T-helper 1 cell treated with Interleukin-12 subunit alpha and Interleukin-12 subunit beta and Interleukin-4 antibody, amounts not matched to agents 30 μg/mL and 1 μg/mL, for 36 hours (primary cell): Measurements from ENCODE around the gene LRFN5.
A peak's percentile ranks its signal among the peaks of the same experiment; 100 is the strongest.
"Not testable (repeated sequence)": the region's sequence is repeated elsewhere in the genome, so short reads cannot be mapped to it uniquely, and the experiment has no call there.

ENCODE experiments used
- H3K27ac Mint-ChIP-seq: one replicate; pipeline ENCODE4 v1.8.0; 2021; ENCODE audit warnings: mild to moderate bottlenecking, mixed read lengths
- H3K27me3 Mint-ChIP-seq: one replicate; pipeline ENCODE4 v1.8.0; 2021; ENCODE audit warnings: low read depth, mixed read lengths
- H3K36me3 Mint-ChIP-seq: one replicate; pipeline ENCODE4 v1.8.0; 2021; ENCODE audit warnings: low read depth, mixed read lengths
- H3K4me1 Mint-ChIP-seq: one replicate; pipeline ENCODE4 v1.8.0; 2021; ENCODE audit warnings: low read depth, mixed read lengths
- H3K4me3 Mint-ChIP-seq: one replicate; pipeline ENCODE4 v1.8.0; 2021; ENCODE audit warnings: mild to moderate bottlenecking, moderate library complexity, mixed read lengths
- H3K9me3 Mint-ChIP-seq: one replicate; pipeline ENCODE4 v1.8.0; 2021; ENCODE audit warnings: mixed read lengths

The LRFN5 gene

DNA sequence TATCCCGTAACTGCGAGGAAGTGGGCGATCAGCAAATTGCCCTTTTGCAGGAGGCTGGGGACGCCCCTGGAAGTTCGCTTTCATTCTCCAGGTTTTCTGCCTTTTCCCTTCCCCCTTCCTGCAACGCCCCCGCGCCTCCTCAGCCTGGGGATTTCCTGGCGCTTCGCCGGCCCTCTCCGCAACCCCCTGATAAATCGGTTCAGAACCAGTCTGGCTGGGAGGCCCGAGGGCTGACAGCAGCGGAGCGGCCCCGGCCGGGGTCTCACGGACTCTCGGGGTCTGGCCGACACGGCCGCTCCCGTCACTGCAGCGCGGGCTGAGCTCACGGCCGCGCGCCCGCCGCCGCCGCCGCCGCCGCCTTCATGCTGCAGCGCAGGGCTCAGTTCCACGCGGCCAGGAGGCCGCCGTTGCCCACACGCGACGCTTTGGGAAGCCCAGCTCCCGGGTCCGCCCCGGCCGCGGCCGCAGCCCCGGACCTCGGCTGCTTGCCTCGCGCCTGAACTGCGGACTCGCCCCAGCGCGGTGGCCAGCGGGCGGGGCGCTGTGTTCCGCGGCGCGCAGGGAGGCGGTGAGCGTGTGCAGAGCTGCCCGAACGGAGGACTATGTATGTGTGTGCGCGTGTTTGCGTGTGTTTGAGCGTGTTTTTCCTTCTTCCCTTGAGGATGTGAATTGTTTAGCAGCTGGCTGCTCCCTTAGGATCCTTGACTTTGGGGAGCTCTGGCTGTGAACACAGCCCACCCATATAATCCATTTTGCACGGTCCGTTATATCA is at the start of gene LRFN5:
Gene LRFN5 (plus strand): TSS at position 345 of the 772 bp plus-strand sequence.
- H3K4me3 Mint-ChIP-seq = peak within 1 kb of the TSS; percentile 43
- peaks cover 8% of the 10 kb centered on the region for H3K4me1 Mint-ChIP-seq
- no peak within 1 kb of the TSS for H3K27ac Mint-ChIP-seq
- H3K27me3 Mint-ChIP-seq = peaks cover 74% of the 10 kb centered on the region
- H3K36me3 Mint-ChIP-seq = peaks cover 2% of the 10 kb centered on the region
- no peaks in the 10 kb centered on the region for H3K9me3 Mint-ChIP-seq

DNA sequence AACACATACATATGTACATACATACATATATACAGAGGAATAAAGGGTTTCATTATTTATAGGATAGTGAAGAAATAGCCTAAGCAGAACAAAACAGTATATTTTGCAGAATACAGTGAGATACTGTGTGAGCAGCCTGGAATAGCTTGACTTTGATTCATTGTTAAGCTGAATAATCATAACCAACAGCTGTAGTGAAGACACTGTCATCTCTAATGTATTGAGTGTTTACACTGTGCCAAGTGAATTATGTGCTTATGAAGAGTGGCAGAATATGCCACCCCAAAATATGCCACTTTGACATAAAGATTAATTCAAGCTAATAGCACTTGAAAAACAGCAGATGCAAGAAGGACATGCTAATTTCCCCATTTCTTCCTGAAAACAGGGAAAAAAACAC is 48.2 kb upstream of the LRFN5 start:
- no peak overlapping the region for H3K27ac Mint-ChIP-seq
- no peak overlapping the region for H3K4me3 Mint-ChIP-seq
- H3K9me3 Mint-ChIP-seq = no peaks in the 10 kb centered on the region
- no peaks in the 10 kb centered on the region for H3K27me3 Mint-ChIP-seq
- no peaks in the 10 kb centered on the region for H3K36me3 Mint-ChIP-seq
- no peaks in the 10 kb centered on the region for H3K4me1 Mint-ChIP-seq

DNA sequence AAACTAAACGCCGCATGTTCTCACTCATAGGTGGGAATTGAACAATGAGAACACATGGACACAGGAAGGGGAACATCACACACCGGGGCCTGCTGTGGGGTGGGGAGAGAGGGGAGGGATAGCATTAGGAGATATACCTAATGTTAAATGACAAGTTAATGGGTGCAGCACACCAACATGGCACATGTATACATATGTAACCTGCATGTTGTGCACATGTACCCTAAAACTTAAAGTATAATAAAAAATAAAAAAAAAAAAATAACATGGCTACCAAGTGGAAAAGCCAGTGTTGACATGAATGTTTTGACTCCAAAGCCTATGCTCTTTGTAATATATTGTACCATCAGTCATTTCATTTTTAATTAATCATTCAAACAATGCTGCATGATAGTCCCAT is 39.8 kb upstream of the LRFN5 start:
- not testable (repeated sequence) for H3K36me3 Mint-ChIP-seq, H3K4me1 Mint-ChIP-seq, H3K4me3 Mint-ChIP-seq, H3K27me3 Mint-ChIP-seq, H3K27ac Mint-ChIP-seq, H3K9me3 Mint-ChIP-seq

DNA sequence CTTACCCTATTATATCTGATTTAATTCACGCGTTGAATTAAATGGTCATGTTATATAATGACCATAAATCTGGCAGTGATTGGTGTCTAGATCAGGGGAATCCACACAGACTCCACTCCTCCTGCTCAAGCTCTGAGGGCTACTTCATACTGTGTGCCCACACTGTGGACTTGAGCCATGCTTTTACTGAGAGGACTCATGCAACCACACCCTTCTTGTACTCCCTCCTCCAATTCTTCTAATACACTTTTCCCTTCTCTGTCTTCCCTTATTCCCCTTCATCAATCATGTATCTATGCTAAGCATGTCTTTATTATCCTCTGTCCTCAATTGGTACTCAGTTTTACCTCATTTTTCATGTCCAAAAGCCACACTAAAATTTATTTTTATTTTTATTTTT is 37.7 kb upstream of the LRFN5 start:
- Mint-ChIP-seq H3K36me3 (no peaks in the 10 kb centered on the region), H3K9me3 (peaks cover 5% of the 10 kb centered on the region), H3K27ac (no peak overlapping the region), H3K4me3 (no peak overlapping the region), H3K4me1 (no peaks in the 10 kb centered on the region), H3K27me3 (no peaks in the 10 kb centered on the region)

DNA sequence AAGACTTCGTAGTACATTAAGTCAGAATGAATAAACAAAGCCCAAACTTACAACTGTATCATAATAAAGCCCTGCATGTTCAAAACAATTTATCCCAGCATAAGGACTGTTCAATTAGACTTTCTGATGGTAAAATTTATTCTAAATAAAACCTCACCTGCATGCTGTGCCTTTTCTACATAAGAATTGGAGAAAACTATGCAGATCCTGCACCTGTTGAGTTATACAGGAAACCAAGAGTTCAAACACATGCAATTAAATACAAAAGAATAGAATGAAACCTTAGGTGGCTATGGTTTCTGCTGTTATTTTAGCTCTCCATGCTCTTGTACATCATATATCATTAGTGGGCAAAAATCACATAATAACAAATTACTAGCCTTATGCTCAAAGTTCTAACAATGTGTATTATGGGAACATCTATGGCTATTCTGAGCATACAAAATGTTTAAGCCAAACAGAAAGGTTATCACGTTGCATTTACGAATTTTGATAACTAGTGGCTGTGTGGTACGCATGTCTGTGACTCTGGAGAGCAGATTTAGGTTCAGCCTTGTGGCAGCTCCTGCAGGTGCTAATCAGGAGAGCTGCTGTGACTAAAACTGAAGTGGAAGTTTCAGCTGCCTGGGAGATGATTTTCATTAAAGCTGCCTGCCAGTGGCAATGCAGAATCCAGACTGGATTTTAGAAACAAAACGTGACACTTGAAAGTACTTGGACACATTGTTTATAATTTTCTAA is 36.1 kb upstream of the LRFN5 start:
- Mint-ChIP-seq H3K4me3 (no peak overlapping the region), H3K4me1 (no peaks in the 10 kb centered on the region), H3K27me3 (no peaks in the 10 kb centered on the region), H3K27ac (no peak overlapping the region), H3K36me3 (no peaks in the 10 kb centered on the region), H3K9me3 (peaks cover 9% of the 10 kb centered on the region)

DNA sequence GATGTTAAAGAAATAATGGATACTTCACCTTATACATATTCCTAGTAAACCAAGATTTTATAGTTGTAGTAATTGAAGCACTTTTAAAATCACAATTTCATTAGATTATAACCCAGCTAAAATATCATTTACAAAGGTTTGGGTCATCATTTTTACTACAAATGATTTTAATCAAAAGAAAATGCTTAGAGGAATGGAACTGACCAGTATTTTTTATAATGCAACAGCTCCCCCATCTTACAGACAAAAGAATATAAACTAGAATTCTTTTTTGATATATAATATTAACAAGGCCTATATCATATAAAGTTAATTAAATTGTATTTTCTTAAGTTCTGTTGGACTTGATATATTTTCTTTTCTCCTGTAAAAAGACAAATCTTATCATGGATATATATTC is 20.4 kb upstream of the LRFN5 start:
- Mint-ChIP-seq H3K27ac (no peak overlapping the region), H3K4me1 (no peaks in the 10 kb centered on the region), H3K27me3 (no peaks in the 10 kb centered on the region), H3K9me3 (no peaks in the 10 kb centered on the region), H3K4me3 (no peak overlapping the region), H3K36me3 (no peaks in the 10 kb centered on the region)

DNA sequence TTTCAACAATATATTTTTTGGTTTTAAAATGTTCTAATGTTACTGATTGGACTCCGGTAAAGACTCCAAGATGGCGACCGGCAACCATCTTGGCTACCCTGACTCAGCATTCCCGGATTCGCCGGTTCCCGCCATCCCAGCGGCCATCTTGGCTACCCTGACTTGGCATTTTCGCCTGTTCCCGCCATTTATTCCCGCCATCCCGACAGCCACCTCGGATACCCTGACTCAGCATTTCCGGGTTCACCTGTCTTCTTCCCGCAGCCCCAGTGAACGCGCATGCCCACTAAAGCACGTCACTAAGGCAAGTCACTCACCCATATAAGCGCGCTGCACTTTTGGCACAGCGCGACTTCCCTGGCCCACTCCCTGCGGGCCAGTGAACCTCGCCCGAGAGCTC is 9.0 kb upstream of the LRFN5 start:
- Mint-ChIP-seq H3K9me3 (no peaks in the 10 kb centered on the region), H3K4me3 (no peak overlapping the region), H3K27ac (no peak overlapping the region), H3K27me3 (no peaks in the 10 kb centered on the region), H3K4me1 (no peaks in the 10 kb centered on the region), H3K36me3 (no peaks in the 10 kb centered on the region)

DNA sequence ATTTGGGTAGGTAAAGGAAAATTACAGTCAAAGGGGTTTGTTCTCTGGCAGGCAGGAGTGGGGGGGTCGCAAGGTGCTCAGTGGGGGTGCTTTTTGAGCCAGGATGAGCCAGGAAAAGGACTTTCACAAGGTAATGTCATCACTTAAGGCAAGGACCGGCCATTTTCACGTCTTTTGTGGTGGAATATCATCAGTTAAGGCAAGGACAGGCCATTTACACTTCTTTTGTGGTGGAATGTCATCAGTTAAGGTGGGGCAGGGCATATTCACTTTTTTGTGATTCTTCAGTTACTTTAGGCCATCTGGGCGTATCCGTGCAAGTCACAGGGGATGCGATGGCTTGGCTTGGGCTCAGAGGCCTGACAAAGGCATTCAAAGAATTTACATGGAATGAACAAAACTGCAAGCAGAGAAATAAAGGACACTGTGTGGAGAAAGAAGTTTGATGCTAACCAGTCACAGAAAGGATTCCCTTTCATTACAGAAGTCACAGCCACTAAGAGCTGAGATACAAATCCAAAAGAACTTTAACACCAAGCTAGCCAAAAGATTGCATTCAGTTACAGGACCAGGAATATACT is 6.8 kb upstream of the LRFN5 start:
- not testable (repeated sequence) for H3K9me3 Mint-ChIP-seq, H3K27me3 Mint-ChIP-seq, H3K27ac Mint-ChIP-seq, H3K4me3 Mint-ChIP-seq, H3K4me1 Mint-ChIP-seq, H3K36me3 Mint-ChIP-seq

DNA sequence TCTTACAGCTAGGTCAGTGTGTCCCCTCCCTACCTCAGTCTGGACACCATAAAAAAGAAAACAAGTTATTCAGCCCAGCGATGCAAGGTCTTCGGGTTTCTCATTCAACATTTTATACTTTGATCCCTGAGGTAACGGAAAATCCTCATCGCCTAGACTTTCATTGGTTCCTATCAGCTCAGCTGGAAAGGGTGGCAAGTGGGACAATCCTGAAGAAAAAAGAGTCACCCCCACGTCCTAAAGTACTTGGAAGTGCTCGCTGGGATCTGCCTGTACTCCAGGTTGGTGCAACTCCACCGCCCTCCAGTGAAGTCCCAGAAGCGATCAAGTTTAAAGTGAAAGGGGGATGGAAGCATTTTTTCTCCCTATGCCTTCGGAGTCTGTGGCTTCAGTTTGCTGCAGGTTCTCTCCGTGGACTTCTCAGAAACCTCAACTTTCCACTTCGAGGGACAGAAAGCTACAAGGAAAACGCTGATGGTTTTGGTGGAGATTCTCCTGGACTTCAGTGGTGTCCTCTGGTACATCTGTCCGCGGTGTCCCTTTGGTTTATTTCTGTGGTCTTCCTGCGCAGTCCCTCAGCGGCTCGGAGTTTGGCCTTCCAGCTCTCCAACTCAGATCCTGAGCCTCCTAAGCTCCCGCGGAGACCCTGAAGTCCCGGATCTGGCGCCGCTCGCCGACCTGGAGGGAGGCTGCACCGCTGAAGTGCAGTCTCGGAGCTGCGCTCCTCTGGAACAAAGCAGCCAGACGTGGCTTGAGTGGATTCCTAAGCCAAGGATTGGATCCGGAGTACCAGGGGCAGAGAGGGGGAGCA is 1.8 kb upstream of the LRFN5 start:
- Mint-ChIP-seq H3K9me3 (no peaks in the 10 kb centered on the region), H3K4me1 (peaks cover 8% of the 10 kb centered on the region), H3K36me3 (peaks cover 2% of the 10 kb centered on the region), H3K27ac (no peak overlapping the region), H3K27me3 (peaks cover 57% of the 10 kb centered on the region), H3K4me3 (no peak overlapping the region)

DNA sequence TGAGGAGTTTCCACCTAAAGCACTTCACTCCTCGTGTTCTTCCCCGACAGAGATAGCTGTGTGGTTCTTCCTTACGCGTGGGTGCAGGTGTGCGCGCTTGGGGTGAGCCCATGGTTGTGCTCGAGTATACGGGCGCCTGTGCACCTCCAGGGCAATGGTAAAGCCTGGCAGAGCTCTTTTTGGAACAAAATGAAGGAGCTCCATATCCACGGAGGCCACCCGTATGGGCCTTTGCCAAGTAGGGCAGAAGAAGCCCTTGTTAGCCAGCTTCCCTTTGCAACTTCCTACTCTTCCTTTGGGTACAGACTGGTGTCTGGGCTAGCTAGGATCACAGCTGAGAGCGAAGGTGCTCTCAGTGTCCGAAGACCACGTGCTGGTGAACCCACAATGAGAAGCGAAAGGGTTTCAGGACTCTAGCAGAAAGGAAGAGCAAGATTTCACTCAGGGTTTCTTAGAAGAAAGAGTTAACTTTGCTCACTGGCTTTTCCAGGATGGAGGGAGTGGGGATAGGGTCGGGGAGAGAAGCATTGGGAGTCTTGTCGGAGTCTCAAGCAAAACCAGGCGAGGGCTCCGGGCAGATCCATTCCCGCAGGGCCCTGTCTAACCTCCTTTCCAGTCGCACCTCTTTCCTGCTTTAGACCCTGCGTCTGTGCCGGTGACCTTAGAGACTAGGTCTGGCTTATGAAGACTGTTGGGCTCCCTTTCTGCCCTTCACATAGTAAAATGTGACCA is 960 bp upstream of the LRFN5 start:
- no peaks in the 10 kb centered on the region for H3K9me3 Mint-ChIP-seq
- H3K27ac Mint-ChIP-seq = no peak overlapping the region
- H3K36me3 Mint-ChIP-seq = peaks cover 2% of the 10 kb centered on the region
- H3K27me3 Mint-ChIP-seq = peaks cover 64% of the 10 kb centered on the region
- H3K4me3 Mint-ChIP-seq = peak overlapping the region; percentile 14
- peaks cover 8% of the 10 kb centered on the region for H3K4me1 Mint-ChIP-seq

DNA sequence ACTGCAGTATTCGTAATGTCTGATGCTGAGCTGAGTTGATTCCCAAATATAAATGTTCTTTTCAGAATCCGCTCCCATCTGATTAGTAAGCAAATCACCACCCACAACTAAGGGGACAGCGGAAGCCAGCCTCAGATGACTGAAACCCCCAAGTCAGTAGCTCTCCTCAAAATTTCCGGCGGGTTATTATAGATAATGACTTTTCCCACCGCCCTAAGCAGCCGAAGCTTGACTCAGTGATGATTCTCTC is 469 bp upstream of the LRFN5 start:
- H3K27me3 Mint-ChIP-seq = peaks cover 69% of the 10 kb centered on the region
- H3K27ac Mint-ChIP-seq = no peak overlapping the region
- peak overlapping the region; percentile 14 for H3K4me3 Mint-ChIP-seq
- H3K4me1 Mint-ChIP-seq = peaks cover 8% of the 10 kb centered on the region
- H3K9me3 Mint-ChIP-seq = no peaks in the 10 kb centered on the region
- peaks cover 2% of the 10 kb centered on the region for H3K36me3 Mint-ChIP-seq

DNA sequence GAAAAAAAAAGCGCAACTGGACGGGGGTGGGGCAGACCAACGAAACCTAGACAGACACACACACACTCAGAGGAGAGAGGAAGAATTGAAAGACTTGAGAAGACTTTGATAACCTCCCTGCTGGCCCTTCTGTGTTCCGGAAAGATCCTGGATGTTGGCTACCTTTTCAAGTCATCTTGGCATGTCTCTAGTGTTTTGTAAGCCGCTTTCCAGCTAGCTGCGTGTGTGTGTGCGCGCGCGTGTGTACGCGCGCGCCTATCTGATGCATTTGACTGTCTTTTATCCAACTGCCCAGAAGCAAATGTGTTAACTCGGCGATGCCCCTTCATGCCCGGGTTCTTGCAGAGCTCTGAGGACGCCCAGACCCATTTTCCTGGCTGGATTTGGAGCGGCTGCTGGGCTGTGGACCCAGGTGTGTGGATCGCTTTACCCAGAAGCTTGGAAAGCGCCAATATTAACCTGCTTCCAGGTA is 664 bp downstream of the LRFN5 start:
- Mint-ChIP-seq H3K4me1 (peaks cover 8% of the 10 kb centered on the region), H3K4me3 (peak overlapping the region; percentile 43), H3K27ac (no peak overlapping the region), H3K27me3 (peaks cover 78% of the 10 kb centered on the region), H3K36me3 (peaks cover 2% of the 10 kb centered on the region), H3K9me3 (no peaks in the 10 kb centered on the region)

DNA sequence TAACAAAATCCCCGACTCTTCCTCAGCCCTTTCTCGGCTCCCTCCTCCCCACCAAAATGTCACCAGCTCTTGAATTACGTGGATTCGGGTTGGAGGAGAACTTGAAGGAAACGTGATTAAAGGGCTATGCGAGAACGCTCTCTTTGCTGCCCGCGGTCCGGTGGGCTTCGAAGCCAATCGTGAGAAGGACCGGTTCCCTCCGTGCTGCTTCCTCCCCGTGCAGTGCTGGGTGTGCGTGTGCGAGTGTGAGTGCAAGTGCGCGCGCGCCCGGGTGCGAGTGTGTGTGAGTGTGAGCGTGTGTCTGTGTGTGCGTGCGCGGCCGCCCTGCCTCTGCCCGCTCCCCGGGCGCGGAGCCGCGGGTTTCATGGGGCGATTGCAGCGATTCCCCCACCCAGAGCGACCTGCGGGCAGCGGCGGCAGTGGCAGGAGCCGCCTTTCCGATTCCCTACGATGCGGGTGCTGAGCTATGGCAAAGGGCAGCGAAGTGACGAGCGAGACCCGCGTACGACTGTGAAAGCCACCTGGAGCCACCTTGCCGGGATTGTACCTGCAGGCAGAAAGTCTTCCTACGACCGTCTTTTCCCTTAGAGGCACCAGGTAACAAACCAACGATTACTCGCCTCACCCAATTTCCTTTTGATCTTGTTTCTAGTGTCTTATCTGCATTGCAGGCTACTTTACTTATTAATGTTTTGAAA is 1.4 kb downstream of the LRFN5 start:
- Mint-ChIP-seq H3K36me3 (peaks cover 2% of the 10 kb centered on the region), H3K4me1 (peaks cover 8% of the 10 kb centered on the region), H3K4me3 (peak overlapping the region; percentile 14), H3K27me3 (peaks cover 78% of the 10 kb centered on the region), H3K9me3 (no peaks in the 10 kb centered on the region), H3K27ac (no peak overlapping the region)
